ENCODE results near the gene FOXD1.
"Not testable (repeated sequence)": the region's sequence is repeated elsewhere in the genome, so short reads cannot be mapped to it uniquely, and the experiment has no call there.

Gene FOXD1
- total RNA-seq: 0 to 1.3 reads per million in 2 donors

DNA sequence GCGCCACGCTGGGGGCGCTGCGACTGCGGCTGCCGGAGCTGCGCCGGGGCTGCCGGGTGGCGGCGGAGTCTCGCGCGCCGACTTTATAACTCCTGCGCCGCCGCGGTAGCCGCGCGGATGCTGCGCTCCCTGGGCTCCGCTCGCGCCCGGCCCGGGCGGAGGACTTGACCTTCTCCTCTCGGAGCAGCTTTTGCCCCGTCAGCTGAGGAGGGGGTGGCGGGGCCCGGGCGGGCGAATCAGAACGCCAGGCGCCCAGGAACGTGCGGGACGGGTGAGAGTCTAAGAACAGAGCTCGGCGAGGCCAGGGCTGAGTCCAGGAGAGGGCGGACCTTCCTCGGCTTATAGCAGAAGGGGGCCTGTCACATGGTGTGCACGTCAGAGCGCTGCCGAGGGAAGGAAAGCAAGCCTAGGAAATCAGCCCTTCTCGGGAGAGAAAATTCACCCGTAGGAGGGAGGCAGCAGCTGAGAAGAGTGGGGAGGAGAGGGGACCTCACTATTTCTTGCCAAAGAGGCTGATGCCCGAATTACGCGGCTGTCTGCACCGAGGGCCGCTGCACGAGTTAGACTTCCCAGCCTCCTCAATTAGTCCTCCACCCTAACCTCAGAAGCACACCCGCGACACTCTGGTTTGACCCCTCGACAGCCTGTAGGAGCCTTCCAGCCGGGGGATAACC is at the start of gene FOXD1:
Gene FOXD1 (minus strand): TSS at position 315 of the 674 bp plus-strand sequence. CDS start 415 bp downstream, outside the sequence.
- peak in 2 of 5 experiments; percentile 15 to 62 for DNase-seq

DNA sequence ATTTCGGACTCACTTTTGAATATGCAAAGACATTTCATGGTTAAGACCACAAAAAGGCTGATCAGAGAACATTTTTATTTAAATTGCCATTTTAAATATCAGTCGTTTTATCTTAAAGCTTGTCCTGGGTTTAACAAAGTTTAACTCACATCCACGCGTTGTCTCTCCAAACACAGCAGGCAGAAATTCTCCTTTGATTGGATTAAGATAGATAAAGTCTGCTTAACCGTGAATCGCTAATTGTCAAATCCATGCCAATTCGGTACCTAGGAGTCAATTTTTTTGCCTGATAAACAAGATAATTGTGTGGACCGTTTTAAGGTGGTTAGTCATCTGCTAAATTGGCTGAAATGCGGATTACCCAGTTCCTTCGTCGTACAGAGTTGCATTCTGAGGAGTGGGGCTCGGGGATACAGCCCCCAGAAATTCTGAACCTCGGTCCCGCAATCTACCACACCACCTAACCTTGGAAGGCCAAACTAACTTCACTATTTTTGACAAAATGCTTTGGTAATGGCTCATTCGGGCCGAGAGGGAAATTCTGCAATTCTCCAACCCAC is 49.0 kb upstream of the FOXD1 start:
- DNase-seq: no peak

DNA sequence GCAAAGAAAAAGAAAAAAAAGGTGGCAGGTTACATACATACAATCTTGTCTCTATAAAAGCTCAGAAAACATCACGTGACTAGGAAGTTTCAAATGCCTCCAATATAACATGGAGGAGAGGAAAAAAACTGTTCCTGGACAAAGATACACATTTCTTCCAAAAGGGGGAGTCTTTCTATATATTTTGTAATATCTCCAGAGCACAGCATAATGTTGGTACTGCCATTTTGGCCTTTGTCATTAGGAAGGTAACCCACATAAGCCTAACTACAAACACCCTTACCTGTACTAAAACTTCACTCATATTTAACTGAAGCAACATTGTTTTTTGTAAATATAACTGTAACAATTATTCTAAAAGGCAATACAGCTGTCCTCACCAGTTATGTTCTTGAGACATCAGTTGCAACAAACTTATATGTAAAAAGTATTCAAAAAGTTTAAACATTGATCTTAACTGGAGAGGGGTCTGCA is 48.4 kb upstream of the FOXD1 start:
- peak in 1 of 5 experiments; percentile 29 for DNase-seq

DNA sequence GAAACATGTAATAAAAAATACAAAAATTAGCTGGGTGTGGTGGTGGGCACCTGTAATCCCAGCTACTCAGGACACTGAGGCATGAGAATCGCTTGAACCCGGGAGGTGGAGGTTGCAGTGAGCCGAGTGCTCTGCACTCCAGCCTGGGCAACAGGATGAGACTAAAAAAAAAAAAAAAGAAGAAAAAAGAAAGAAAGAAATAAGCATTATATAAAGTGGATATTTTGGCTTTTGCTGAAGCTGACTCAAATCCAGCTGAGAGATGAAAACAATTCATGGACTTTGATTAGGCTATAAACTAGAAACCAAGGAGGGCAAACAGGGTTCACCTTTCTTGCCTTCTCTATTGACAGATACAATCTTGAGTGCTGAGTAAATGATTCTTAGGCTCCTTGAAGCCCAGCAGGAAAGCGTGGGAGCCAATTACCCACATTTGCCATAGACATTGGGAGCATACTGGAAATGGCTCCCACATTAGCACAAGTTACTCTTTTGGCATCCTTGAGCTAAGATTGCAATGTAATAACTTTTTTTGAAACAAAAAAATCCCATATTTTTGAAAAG is 47.3 kb upstream of the FOXD1 start:
- DNase-seq: no peak

DNA sequence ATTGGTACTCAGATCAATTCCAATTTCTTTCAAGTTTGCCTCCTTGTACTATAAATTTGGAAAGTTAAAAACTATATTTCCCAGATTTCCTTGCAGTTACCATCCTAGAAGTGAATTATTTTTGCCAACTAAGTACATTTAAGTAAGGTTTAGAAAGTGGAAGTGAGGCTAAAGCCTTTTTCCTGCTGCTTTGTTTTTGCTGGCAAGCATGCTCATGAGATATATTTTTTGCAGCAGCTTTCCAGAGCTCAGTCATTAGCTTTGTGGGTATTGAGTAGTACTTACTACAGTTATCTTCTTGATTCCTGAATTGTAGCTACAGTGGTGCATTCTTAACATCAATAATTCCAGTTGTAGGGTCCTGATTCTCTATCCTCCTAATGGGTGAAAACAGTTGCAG is 46.1 kb upstream of the FOXD1 start:
- DNase-seq: no peak

DNA sequence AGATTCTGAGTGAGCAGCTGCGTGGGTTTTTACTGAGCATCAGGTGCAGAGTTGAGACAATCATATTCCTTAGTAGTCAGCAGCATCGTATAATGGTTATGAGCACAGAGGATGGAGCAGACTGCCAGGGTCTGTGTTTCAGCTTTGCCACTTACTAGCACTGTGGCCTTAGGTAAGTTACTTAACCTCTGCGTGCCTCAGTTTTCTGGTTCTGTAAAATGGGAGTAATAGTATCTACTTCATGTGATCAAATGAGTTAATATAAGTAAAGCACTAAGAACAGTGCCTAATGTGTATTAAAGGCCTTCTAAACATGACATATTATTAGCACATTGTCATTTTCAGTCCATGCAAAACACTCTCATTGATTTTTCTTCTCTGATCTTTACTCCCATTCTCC is 44.8 kb upstream of the FOXD1 start:
- DNase-seq: no peak

DNA sequence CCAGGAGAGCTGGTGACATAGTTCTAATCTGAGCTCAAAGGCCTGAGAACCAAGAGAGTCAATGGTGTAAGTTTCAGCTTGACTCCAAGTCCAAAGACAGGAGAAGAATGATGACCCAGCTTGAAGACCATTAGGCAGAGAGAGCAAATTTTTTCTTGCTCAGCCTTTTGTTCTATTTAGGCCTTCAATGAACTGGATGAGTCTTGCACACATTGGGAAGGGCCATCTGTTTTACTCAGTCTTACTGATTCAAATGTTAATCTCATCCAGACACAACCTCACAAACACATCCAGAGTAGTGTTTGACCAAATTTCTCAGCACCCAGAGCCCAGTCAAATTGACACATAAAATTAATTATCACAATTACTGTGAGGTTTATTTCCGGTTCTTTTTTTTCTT is 42.6 kb upstream of the FOXD1 start:
- DNase-seq: no peak

DNA sequence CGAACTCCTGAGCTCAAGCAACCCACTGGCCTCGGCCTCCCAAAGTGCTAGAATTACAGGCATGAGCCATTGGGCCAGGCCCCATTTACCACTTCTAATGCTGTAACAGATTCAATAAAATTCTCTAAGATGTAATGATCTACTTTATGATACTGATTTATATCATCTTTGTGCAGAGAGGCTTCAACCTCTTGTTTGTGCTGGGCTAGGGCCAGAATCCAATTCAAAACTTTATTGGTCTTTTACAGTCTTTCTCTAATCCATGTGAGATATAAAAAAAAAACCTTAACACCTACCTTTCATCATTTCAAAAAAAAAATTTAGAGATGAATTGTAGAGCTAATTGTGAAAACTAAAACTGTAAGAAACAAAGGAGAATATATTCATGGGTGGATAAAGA is 41.5 kb upstream of the FOXD1 start:
- no peak for DNase-seq

DNA sequence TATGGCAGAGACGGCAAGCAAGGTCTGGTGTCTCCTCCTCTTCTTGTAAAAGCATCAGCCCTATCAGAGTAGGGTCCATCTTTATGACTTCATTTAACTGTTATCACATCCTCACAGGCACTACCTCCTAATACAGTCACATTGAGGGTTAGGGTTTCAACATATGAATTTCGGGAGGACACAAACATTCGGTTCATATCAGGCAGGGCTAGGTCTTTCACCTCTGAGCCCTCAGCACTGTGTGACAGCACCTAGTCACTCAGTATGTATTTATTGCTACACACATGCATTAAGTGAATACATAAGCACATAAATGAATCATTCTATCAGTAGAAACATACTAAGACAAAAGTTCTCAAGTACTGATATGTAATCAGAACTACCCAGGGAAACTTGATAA is 40.2 kb upstream of the FOXD1 start:
- DNase-seq: no peak

DNA sequence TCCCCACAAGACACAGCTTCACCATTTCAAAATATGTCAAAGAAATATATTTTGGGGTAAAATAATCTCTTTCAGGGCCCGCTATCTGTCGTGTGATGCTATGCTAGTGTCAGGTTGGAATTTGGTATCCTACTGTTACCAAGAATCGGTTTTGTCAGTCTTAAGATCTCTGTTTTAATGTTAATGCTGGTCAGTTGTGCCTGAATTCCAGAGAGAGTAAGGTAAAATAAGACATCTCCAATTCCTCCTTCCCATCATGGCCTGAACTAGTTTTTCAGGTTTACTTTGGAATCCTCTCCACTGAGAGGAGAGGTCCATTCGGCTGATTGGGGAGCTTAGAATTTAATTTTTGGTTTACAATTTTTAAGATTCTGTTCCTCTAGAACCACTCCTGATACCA is 39.2 kb upstream of the FOXD1 start:
- no peak for DNase-seq

DNA sequence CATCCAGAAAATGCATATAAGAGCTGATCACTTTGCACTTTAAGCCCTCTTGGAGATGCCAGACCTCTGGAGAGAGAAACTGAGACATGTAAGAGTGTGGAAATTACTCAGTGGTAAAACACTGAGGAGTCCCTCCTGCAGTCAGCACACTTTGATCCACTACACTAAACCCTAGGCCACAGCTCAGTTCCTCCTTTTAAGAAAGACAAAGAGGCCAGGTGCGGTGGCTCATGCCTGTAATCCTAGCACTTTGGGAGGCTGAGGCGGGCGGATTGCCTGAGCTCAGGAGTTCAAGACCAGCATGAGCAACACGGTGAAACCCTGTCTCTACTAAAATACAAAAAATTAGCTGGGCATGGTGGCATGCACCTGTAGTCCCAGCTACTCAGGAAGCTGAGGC is 38.7 kb upstream of the FOXD1 start:
- not testable (repeated sequence) for DNase-seq

DNA sequence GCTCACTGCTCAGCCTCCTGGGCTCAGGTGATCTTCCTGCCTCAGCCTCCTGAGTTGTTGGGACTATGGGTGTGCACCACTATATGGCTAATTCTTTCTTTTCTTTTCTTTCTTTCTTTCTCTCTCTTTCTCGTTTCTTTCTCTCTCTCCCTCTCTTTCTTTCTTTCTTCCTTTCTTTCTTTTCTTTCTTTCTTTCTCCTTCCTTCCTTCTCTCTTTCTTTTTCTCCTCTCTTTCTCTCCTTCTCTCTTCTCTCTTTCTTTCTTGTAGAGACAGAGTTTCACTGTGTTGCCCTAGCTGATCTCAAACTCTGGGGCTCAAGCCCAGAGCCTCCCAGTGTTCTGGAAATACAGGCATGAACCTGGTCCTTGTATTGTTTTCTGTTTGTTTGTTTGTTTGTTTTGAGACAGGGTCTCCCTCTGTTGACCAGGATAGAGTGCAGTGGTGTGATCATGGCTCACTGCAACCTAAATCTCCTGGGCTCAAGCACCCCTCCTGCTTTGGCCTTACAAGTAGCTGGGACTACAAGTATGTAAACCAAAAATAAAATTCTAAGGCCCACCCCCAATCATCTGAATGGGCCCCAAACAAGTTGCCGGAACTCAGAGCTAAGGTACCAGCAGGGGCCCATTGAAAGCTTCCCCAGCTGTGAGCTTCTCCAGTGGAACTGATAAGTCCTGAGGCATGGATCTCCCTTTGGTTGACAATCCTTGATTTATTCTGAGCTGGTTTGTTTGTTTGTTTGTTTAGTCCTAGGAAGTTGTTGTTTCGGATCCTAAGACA is 37.7 kb upstream of the FOXD1 start:
- DNase-seq: no peak

DNA sequence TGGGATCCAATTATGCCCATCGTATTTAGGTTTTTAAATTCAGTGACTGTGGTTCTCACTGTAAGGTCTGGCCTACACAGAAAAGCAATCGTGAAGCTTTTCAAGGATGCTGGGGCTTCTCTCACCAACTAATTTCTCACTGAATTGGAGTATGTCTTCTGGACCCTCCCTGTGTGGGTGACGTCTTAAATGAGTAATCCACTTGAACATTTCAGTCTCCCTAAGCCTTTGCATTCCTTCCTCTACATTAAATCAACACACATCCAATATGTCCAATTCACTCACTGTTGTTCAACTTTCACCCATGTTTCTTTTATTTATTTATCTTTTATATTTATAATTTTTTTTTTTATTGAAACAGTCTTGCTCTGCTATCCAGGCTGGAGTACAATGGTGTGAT is 37.1 kb upstream of the FOXD1 start:
- no peak for DNase-seq

DNA sequence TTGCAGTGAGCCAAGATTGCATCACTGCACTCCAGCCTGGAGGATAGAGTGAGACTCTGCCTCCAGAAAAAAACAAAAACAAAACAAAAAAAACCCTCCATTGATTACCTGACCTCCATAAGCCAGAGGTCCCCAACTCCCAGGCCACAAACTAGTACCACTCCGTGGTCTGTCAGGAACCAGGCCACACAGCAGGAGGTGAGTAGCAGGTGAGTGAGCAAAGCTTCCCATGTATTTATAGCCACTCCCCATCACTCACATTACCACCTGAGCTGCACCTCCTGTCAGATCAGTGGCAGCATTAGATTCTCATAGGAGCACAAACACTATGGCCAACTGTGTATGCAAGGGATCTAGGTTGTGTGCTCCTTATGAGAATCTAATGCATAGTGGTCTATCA is 35.9 kb upstream of the FOXD1 start:
- DNase-seq: no peak

DNA sequence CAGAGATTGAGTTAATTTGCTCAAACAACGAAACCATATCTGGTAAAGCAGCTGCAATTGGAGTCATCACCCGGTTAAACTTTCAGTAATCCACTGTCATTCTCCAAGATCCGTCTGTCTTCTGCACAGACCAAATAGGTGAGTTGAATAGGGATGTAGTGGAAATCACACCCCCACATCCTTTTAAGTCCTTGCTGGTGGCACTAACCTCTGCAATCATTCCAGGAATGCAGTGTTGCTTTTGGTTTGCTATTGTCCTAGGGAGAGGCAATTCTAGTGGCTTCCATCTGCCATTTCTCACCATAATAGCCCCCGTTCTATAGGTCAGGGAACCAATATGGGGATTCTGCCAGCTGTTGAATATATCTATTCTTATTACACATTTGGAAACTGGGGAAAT is 35.1 kb upstream of the FOXD1 start:
- no peak for DNase-seq

DNA sequence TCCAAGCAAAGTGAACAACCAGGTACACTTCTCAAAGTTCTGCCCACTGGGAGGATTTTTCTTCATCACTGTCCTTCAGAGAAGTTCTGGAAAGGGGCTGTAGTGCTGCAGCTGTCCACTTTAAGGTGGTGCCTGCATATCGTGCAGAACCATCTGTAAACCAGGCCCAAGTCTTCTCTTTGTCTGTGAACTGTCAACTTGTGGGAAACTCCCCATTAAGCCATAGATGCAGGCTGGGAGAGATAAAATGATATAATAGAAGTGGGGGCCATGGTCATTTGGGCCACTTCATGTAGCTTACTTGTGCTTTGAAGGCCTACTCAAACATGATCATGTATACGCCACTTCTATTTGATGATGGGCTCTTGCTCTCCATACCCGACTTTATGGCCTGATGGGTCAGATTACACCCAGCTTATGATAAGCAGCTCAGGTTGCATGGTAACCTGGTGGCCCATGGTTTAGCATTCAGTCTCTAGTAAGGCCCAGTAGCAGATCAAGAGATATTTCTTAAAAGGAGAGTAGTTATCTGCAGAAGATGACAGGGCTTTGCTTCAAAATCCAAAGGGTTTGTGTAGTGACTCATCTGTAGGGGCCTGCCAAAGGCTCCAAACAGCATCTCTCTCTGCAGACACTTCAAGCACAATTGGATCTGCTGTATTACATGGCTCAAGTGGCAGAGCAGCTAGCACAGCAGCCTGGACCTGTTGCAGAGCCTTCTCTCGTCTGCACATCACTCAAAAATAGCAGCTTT is 34.0 kb upstream of the FOXD1 start:
- no peak for DNase-seq

DNA sequence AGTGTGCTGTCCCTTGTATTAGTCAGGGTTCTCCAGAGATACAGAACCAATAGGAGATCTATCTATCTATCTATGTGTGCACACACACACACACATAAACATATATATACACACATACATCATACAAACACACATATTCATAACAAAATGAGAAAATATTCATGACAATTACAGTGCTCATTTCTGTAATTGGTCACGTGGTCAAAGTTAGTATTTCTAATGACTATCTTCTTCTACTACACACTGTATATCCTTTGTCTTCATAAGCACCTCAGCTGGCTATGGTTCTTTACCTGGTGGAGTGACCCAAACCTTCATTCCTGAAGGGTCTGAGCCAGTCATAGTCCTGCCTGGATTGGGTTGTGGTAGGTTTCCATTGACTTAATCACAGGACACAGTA is 31.9 kb upstream of the FOXD1 start:
- no peak for DNase-seq

DNA sequence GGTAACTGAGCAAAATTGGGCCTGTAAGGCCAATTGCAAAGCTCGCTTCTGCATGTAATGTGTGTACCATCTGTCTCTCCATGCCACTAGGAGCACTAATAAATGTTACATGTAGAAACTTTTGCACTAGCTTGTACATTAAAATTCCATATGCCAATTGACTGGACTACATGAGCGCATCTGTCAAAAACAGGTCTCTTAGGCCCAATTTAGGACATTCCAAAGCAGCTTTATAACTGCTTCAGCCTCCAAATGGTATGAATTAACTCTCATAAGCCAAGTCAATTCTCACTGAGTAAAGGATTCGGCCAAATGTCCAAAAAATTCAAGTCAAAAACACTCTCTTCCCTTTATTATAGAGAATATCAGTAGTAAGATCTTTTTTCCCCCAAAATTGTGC is 23.5 kb upstream of the FOXD1 start:
- DNase-seq: no peak

DNA sequence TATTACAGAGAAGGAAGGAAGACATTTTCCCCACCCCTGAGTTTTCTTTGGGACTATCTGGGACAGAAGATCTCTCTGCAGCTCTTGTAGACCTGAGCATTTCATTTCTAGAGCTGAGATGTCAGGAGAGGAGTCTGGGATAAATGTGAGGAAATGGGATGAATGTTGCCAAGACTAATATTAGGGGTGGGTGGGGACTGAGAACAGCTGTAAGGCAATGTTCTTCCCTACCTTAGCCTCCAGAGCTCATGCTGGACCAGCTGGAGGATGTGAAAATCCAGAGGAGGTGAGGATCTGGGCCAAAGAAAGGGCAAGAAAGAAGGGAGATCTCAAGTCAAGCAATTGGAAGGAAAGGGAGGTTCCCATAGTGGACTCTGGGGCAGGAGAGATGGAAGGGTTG is 23.1 kb upstream of the FOXD1 start:
- no peak for DNase-seq

DNA sequence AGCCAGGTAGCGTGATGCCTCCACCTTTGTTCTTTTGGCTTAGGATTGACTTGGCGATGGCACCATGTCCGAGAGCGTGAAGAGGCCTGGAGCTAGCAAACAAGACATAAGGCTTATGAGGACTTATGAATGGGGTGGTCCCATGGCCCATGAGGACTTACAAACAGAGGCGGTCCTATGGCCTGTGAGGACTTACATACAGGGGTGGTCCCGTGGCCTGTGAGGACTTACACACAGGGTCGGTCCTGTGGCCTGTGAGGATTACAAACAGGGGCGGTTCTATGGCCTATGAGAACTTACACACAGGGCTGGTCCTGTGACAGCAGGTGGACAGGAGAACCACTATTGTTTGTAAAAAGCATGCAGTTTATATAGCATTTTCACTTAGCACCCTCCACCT is 21.3 kb upstream of the FOXD1 start:
- no peak for DNase-seq

DNA sequence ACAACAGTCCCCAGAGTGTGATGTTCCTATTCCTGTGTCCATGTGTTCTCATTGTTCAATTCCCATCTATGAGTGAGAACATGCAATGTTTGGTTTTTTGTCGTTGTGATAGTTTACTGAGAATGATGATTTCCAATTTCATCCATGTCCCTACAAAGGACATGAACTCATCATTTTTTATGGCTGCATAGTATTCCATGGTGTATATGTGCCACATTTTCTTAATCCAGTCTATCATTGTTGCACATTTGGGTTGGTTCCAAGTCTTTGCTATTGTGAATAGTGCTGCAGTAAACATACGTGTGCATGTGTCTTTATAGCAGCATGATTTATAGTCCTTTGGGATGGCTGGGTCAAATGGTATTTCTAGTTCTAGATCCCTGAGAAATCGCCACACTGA is 20.1 kb upstream of the FOXD1 start:
- DNase-seq: not testable (repeated sequence)

DNA sequence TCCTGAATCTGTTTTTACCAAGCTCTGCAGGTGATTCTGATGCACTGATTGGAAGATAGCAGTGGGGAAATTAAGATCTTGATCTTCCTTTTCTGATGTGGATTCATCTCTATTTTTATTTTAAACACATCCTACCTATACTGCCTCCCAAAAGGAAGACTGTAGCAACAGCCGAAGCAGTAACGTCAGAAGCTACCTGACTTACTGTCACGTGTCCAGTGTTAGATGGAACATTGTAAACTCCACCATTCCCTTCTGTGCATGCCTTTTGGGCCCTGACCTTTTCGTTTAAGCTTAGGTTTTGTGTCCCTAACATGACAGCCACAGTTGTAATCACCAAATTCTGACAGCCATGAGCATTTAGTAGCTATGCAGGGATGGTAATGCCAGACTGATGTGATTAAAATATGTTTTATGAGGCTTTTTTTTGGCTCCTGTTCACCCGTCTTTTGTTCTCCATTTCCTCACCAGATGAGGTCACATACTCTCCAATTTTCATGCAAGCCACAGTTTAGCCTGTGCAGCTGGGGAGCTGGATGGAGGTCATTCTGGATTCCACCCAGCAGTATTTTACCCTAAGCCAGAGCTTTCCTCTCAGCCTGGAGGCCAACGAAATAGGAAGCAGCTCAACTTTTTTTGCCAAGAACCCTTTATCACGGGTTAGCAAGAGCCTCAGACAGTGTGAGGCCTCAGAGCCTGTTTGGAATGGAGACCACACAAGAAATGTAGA is 15.6 kb upstream of the FOXD1 start:
- DNase-seq: no peak
